T-helper 1 cell treated with Interleukin-12 subunit alpha and Interleukin-12 subunit beta and Interleukin-4 antibody, amounts not matched to agents 30 ng/mL and 1 ng/mL, for 36 hours (primary cell): Measurements from ENCODE around the gene CARMIL1. TPM values are rescaled to one million over a fixed set of nuclear protein-coding genes. Genes with fewer than 3 reads are reported as not detected.

Experiments used
- intact Hi-C: fragments of 100-400 bp; cut with micrococcal nuclease; formaldehyde crosslinking; loops from one replicate; pipeline ENCODE4 v1.15.1; 2024
- total RNA-seq: library from RNA; stranded (reverse); gene quantifications from 2 replicates; pipeline ENCODE4 v1.2.3, GENCODE V29; 2022

The CARMIL1 gene
- total RNA-seq, 1 donor from 2014 or later = 1.9 TPM

DNA sequence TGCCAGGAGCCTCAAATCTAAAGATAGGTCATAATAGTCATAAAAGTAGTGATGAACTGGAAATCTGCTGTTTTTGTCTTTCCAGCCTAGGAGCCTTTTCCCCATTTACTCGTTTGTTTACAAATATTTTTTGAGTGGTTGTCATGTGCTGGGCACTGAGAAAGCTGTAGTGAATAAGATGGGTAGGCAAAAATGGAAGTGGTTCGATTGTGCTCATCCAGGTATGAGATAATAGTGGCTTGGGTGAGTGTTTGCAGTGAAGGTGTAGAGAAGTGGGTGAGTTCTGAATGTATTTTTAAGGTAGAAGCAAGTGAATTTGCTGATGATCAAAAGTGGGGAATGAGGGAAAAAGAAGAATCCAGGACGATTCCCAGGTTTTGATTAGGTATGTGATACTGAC is 53.0 kb downstream of the CARMIL1 start:
- intact Hi-C loops = no loop called here

GRCh38 chr6:25332655-25333071 is 53.5 kb downstream of the CARMIL1 start:
- intact Hi-C loops = no loop called here

DNA sequence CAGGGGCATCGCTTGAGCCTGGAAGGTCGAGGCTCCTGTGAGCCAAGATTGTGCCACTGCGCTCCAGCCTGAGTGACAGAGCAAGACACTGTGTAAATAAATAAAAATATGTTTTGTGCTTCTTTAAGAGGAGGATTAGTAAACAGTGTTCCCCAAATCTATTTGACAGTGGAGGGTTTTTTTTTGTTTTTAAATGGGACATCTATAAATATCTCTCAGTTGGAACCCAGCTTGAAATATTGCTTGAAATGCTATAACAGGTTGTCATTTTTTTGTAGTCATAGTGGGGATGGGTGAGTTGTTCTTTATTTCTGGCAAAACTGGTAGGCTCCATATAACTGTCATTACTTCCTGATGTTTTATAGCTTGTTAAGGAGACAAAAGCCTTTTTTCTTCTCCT is 54.3 kb downstream of the CARMIL1 start:
- intact Hi-C loops = no loop called here

- intact Hi-C loops = no loop called here
Observed at GRCh38 chr6:25334793-25335192, 55.6 kb downstream of the CARMIL1 start.

- intact Hi-C loops = no loop called here
Observed at GRCh38 chr6:25336996-25337395, 57.8 kb downstream of the CARMIL1 start.

- intact Hi-C loops = no loop called here
Observed at GRCh38 chr6:25337431-25337830, 58.3 kb downstream of the CARMIL1 start.

GRCh38 chr6:25340431-25341202 is 61.4 kb downstream of the CARMIL1 start:
- intact Hi-C loops = no loop called here

- intact Hi-C loops = no loop called here
Observed at GRCh38 chr6:25341203-25341552, 62.0 kb downstream of the CARMIL1 start.

DNA sequence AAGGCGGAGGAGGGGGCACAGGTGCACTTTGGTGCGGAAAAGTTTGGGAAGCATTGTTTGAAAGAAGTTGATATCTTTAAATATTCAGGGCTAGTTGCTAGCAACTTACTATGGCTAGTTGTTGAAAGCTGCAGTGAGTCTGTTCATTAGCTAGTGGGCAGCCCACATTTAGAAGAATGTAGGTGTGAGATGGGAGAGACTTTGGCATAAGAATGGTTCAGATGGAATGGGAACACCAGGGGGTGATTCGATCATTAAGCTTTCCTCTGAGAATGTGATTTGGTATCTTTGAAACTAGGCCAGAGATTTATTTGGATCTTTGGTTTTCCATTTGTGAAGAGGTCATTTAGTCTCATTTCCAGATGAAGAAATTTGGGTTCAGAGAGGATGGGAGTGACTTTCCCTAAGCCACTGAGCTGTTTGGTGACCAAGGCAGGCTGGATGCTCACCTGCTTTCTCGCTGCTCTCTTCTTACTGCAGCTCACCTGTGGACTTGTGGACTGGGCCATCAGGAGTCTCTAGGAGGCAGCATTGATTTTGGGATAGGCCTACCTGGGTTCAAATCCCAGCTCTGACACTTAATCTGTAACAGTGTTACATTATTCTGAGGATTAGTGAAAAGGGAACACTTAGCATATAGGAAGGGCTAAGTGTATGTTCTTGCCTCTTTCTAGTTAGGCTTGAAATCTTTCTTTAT is 62.9 kb downstream of the CARMIL1 start:
- intact Hi-C loops = no loop called here

- intact Hi-C loops = no loop called here
Observed at GRCh38 chr6:25342802-25343201, 63.6 kb downstream of the CARMIL1 start.

GRCh38 chr6:25343984-25344383 is 64.8 kb downstream of the CARMIL1 start:
- intact Hi-C loops = no loop called here

DNA sequence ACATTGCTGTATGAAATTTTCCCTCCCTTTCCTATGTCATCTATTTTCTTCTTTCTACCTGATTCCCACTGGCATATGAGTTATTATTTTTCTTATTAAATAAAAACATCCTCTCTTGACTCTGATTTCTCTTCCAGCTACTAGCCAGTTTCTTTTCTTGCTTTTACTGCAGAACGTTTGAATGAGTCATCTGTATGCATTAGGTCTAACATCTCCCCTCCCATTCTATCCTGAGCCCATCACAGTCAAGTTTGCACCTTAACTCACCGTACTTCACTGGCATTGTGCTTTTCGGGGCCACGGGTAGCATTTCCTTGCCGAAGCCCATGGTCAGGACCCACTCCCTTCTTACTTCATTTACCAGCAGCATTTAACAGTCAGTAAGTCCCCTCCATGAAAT is 65.7 kb downstream of the CARMIL1 start:
- intact Hi-C loops = no loop called here

DNA sequence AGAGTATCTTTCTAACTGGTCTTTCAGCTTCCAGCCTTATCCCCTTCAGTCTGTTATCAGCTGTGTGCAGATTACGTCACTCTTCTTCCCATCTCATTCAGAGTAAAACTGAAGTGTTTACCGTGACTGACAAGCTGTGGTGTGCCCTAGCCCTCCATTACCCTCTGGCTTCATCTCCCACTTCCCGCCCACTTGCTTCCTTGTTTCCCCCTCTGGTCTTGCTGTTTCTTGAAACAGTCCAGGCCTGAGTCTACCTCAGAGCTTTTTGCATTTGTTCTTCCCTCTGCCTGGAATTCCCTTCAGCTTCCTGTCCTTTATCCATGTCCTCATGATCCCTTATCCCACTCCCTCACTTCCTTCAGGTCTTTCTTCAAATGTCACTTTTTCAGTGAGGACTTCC is 66.9 kb downstream of the CARMIL1 start:
- intact Hi-C loops = no loop called here

- intact Hi-C loops = loop anchor here (5.0 kb wide), 1 partner anchor 142 kb away; no protein-coding TSS in a partner anchor
Observed at GRCh38 chr6:25350573-25350972, 71.4 kb downstream of the CARMIL1 start.

DNA sequence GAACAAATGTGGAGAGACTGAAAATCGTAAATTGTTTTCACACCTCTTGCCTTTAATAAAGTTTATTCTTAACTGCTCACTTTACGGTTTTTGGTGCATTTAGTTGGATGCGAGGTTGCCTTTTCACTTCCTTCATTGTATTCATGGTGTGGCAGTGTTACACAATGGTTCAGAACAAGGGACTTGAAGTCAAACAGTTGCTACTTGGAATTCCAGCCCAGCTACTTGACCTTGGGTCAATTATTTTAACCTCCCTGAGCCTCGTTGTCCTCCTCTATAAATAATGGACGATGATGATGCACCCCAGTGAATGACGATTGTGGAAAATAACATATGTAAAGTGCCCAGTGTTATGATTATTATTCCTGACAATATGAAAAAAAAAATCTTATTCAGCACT is 72.3 kb downstream of the CARMIL1 start:
- intact Hi-C loops = loop anchor here (5.0 kb wide), 1 partner anchor 141 kb away; no protein-coding TSS in a partner anchor

GRCh38 chr6:25352285-25352684 is 73.1 kb downstream of the CARMIL1 start:
- intact Hi-C loops = loop anchor here (5.0 kb wide), 1 partner anchor 140 kb away; no protein-coding TSS in a partner anchor

DNA sequence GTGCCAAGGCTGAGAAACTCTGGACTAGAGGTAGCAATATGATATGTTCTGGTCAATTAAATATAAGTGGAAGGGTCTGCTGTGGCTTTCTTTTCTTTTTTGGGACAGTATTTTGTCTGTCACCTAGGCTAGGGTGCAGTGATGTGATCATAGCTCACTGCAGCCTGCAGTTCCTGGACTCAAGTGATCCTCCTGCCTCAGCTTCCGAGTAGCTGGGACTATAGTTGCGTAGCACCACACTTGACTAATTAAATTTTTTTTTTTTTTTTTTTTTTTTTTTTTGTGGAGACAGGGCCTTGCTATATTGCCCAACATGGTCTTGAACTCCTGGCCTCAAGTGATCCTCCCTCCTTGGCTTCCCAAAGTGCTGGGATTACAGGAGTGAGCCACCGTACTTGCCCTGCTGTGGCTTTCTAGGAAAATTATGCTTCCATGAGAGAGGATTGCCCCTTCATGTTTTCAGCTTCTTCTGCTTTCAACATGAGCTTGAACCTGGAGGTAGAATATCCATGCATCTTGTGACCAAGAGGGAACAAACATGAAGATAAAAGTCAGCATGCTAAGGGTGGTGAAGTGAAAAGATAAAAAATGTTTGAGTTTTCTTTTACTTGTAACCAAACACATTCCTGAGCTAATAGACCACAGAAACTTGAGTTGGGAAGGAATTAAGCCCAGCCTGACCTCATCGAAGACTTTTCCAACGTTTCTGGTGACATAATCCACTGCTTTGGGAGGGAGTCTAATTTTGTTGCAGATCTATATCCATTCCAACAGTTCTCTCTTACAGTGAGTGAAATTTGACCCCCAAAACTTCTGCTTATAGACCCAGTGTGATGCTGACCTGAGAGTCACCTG is 75.1 kb downstream of the CARMIL1 start:
- intact Hi-C loops = loop anchor here (5.0 kb wide), 1 partner anchor 138 kb away; no protein-coding TSS in a partner anchor

GRCh38 chr6:25359191-25359861 is 80.2 kb downstream of the CARMIL1 start:
- intact Hi-C loops = no loop called here

DNA sequence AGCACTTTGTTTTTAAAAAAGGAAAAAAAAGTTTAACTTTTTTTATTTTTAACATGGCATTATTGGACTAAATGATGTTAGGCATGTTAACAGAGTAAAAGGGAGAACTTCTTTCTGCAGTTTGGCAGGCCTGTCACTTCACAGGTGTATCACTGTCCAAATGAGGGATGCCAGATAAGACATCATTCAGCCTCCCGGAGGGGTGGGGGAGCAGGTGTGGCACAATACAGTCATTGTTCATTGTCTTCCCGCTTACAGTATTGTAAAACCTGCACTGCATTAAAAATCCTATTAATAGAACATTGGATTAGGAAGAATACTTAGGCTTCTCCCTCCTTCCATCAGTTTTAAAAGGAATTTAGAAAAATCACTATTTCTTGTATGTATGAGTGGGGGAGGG is 80.7 kb downstream of the CARMIL1 start:
- intact Hi-C loops = loop anchor here (10.0 kb wide), 1 partner anchor 225 kb away; no protein-coding TSS in a partner anchor

DNA sequence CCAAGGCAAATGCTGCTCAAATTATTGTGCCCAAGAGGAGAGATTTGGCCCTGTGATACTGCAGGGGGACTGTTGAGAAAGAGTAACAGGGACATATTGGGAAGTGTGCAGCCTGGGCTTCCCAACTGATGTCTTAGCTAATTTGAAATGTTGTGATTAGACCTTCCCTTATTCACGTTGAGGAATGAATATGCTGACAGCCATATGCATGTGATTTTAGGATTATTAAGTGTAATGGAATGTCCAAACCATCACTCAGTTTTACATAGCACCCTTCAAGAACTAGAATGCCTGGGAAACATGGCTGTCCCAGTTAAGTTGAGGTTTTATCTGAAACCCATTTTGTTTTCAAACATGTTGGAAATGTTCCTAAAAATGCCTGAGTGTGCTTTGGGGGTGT is 81.4 kb downstream of the CARMIL1 start:
- intact Hi-C loops = loop anchor here (10.0 kb wide), 1 partner anchor 226 kb away; no protein-coding TSS in a partner anchor

GRCh38 chr6:25363427-25363826 is 84.3 kb downstream of the CARMIL1 start:
- intact Hi-C loops = loop anchor here (10.0 kb wide), 1 partner anchor 229 kb away; no protein-coding TSS in a partner anchor
